Bronchus fibroblast of lung (primary cell): ENCODE measurements around the gene SCT. TPM values are rescaled to one million over a fixed set of nuclear protein-coding genes. Genes with fewer than 3 reads are reported as not detected.

Source experiments
- total RNA-seq: library from RNA; depleted of rRNA; stranded (reverse); fragments of >200 nt; gene quantifications from 2 replicates; pipeline ENCODE4 v1.2.3, GENCODE V29; 2015

The SCT gene
- total RNA-seq, result not detected in 2 replicates

GRCh38 chr11:626475-627307 lies at the start of gene SCT:
Gene SCT, minus strand, starts transcription at chr11:627181. Its CDS starts 38 bp downstream, at chr11:627143.

GRCh38 chr11:636511-637332 lies 9.7 kb upstream of the SCT start, which contains the start of gene DRD4:
Gene DRD4, plus strand, starts transcription at chr11:637269. Its CDS starts 36 bp downstream, at chr11:637305.

GRCh38 chr11:624705-625635 lies 2.0 kb downstream of the SCT start, which contains the start of gene CDHR5:
Gene CDHR5, minus strand, starts transcription at chr11:624955. Its CDS starts 53 bp downstream, at chr11:624902.

GRCh38 chr11:615504-616319 lies 11.3 kb downstream of the SCT start, which contains the start of gene IRF7:
Gene IRF7, minus strand, starts transcription at chr11:615950. Its CDS starts 586 bp downstream, at chr11:615364.

Other genes with a start within 250 kb of the SCT start
- gene PKP3, start 233.0 kb downstream of the SCT start, total RNA-seq, result 1.9 and 2.0 TPM in 2 replicates
- 25.1 and 29.9 TPM in 2 replicates for gene SIGIRR, start 212.2 kb downstream of the SCT start, total RNA-seq
- gene ANO9, start 185.2 kb downstream of the SCT start, total RNA-seq, result under 0.01 TPM in 1 of 2 replicates, not detected in the other
- 32.4 and 33.9 TPM in 2 replicates for gene PTDSS2, start 176.9 kb downstream of the SCT start, total RNA-seq
- gene RNH1, start 119.9 kb downstream of the SCT start, total RNA-seq, result 272 and 273 TPM in 2 replicates
- 53.1 and 65.7 TPM in 2 replicates for gene HRAS, start 91.6 kb downstream of the SCT start, total RNA-seq
- gene LRRC56, start 89.7 kb downstream of the SCT start, total RNA-seq, result 0.30 and 0.34 TPM in 2 replicates
- 0.59 and 0.84 TPM in 2 replicates for gene LMNTD2, start 66.4 kb downstream of the SCT start, total RNA-seq
- 9.1 and 9.4 TPM in 2 replicates for gene RASSF7, start 66.2 kb downstream of the SCT start, total RNA-seq
- 18.1 and 20.5 TPM in 2 replicates for gene PHRF1, start 50.7 kb downstream of the SCT start, total RNA-seq
- gene IRF7, start 11.2 kb downstream of the SCT start, total RNA-seq, result 11.1 and 16.3 TPM in 2 replicates
- gene CDHR5, start 2.2 kb downstream of the SCT start, total RNA-seq, result not detected in 2 replicates
- 0.15 TPM in 1 of 2 replicates, not detected in the other for gene DRD4, start 10.1 kb upstream of the SCT start, total RNA-seq
- gene DEAF1, start 68.0 kb upstream of the SCT start, total RNA-seq, result 20.7 and 27.2 TPM in 2 replicates
- gene TMEM80, start 68.6 kb upstream of the SCT start, total RNA-seq, result 8.2 and 8.9 TPM in 2 replicates
- 11.8 and 13.5 TPM in 2 replicates for gene EPS8L2, start 79.0 kb upstream of the SCT start, total RNA-seq
- gene TALDO1, start 120.3 kb upstream of the SCT start, total RNA-seq, result 157 and 164 TPM in 2 replicates
- gene GATD1, start 150.3 kb upstream of the SCT start, total RNA-seq, result 26.3 and 28.1 TPM in 2 replicates
- 3.9 and 6.1 TPM in 2 replicates for gene CEND1, start 162.9 kb upstream of the SCT start, total RNA-seq
- gene SLC25A22, start 171.1 kb upstream of the SCT start, total RNA-seq, result 12.9 and 13.6 TPM in 2 replicates
- 17.2 and 21.9 TPM in 2 replicates for gene PIDD1, start 178.1 kb upstream of the SCT start, total RNA-seq
- 679 and 752 TPM in 2 replicates for gene RPLP2, start 182.8 kb upstream of the SCT start, total RNA-seq
- 20.5 and 23.8 TPM in 2 replicates for gene PNPLA2, start 191.7 kb upstream of the SCT start, total RNA-seq
- gene CRACR2B, start 200.7 kb upstream of the SCT start, total RNA-seq, result 3.0 and 6.1 TPM in 2 replicates
- 585 and 606 TPM in 2 replicates for gene CD151, start 205.8 kb upstream of the SCT start, total RNA-seq
- gene POLR2L, start 215.3 kb upstream of the SCT start, total RNA-seq, result 290 and 350 TPM in 2 replicates
- gene TSPAN4, start 215.7 kb upstream of the SCT start, total RNA-seq, result 186 and 200 TPM in 2 replicates